Ecto neural progenitor cell (in vitro differentiated cells): Measurements from ENCODE around the gene LRRC8E.

Experiments used
- DNase-seq: peaks from one replicate; pipeline ENCODE4 v3.0.0-alpha.2; 2018; ENCODE audit warnings: low spot score

Gene LRRC8E

GRCh38 chr19:7868326-7868670, 20.0 kb upstream of the LRRC8E start:
- no peak for DNase-seq

DNA sequence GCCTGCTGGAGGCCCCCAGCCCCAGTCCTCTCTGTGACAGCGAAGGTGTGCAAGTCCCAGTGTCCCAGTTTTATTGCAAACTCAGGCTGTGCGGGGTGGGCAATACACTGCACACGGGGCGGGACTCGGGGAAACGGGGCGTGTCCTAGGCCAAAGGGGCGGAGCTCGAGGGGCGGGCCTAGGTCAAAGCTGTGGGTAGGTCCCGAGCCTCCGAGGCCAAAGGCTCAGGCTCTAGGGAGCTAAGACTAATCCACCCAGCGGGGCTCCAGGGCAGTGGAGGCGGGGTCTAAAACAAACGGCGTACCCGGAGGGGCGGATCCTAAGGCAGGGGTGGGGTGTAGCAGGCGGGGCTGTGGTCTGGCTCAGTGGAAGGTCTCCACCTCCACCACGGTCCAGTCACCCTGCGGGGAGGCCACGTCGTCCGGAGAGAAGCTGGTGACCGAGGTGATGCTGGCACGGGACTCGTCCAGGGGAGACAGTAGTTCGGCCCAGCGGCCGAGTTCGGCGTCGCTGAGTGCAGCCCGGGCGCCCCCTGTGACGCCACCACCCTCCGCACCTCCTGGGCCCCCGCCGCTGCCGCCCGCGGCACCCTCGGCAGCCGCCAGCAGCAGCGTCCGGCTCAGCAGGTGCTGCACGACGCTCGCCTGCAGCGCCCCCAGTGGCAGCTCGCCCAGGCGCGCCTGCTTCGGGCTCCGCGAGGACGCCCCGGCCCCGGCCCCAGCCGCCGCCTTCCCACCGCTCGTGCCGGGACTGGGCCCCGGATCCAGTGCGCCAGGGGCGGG, 19.4 kb upstream of the LRRC8E start:
- DNase-seq: peak; percentile 94

- DNase-seq: peak; percentile 91
Measured at GRCh38 chr19:7869453-7869909, 18.8 kb upstream of the LRRC8E start.

DNA sequence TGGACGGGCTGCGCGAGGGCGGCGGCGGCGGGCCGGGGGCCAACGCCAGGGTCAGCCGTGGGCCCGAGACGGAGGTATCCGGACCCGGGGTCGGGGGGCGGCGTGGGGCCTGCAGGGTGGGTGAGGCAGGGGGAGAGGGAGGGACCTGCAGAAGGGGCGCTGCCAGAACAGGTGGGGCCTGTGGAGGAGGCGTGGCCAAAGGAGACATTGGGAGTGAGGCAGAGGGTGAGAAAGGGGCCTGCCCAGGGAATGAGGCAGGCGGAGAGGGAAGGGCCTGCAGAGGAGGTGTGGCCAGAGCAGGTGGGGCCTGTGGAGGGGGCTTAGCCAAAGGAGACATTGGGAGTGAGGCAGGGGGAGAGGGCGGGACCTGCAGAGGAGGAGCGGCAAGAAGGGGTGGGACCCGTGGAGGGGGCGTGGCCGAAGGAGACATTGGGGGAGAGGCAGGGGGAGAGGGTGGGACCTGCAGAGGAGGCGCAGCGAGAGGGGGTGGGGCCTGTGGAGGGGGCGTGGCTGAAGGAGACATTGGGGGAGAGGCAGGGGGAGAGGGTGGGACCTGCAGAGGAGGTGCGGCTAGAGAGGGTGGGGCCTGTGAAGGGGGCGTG, 18.3 kb upstream of the LRRC8E start:
- peak; percentile 90 for DNase-seq

- DNase-seq: peak; percentile 92
Measured at GRCh38 chr19:7870571-7871436, 17.5 kb upstream of the LRRC8E start.

GRCh38 chr19:7871437-7872305, 16.6 kb upstream of the LRRC8E start:
- DNase-seq: peak; percentile 100

- no peak for DNase-seq
Measured at GRCh38 chr19:7872306-7873204, 15.8 kb upstream of the LRRC8E start.

DNA sequence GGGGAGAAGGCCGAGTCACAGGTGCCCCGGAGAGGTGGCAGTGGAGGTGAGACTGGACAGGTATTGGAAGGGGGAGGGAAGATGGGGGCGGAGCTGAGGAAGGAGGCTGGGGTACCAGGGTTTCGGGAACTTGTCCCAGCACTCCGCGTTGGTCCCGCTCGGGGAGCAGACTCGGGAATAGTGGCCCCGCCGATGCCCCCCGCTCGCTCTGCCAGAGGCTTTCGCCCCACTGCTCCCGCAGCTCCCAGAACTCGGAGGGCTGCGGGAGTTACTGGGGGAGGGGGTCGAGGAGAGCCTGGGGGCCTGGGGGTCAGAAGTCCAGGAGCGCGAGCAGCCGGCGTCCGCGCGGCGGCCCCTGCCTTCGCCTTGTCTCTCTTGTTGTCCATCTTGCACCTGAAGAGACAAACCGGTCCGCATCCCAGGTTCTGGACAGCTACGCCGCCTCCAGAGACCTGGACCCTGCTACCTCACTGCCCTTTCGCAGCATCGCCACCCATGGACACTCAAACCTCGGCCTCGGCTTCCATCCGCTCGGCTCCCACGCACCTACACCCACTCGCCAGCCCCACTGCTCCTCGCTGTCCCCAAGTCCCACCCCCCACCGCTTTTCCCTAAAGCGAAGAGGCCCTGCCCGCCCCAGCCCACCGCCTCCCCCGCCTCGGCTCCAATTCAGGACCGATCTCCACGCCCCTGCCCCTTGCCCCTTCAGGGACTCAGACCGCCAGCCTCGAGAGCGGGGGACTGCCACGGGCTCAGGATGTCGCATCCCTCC, 14.8 kb upstream of the LRRC8E start:
- no peak for DNase-seq

- peak; percentile 91 for DNase-seq
Measured at GRCh38 chr19:7874076-7874896, 14.0 kb upstream of the LRRC8E start, which contains the start of gene PRR36. Gene PRR36 (minus strand): TSS chr19:7874390. CDS start chr19:7873689, 701 bp downstream.

DNA sequence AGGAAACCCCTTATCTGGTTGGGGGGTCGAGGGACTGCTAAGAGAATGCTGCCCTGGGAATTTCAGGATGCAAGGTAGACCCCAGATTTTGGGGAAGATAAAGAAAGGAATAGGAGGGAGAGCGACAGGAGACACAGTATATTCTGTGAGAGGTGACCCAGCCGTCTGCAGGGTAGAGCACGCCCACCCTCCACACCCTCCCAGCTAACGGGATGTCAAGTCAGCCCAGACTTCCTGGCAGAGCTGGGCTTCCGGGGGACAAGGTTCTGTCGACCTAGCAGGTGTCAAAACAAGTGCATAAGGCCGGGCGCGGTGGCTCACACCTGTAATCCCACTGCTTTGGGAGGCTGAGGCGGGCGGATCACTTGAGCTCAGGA, 13.4 kb upstream of the LRRC8E start:
- DNase-seq: no peak

GRCh38 chr19:7877249-7877836, 11.0 kb upstream of the LRRC8E start:
- no peak for DNase-seq

DNA sequence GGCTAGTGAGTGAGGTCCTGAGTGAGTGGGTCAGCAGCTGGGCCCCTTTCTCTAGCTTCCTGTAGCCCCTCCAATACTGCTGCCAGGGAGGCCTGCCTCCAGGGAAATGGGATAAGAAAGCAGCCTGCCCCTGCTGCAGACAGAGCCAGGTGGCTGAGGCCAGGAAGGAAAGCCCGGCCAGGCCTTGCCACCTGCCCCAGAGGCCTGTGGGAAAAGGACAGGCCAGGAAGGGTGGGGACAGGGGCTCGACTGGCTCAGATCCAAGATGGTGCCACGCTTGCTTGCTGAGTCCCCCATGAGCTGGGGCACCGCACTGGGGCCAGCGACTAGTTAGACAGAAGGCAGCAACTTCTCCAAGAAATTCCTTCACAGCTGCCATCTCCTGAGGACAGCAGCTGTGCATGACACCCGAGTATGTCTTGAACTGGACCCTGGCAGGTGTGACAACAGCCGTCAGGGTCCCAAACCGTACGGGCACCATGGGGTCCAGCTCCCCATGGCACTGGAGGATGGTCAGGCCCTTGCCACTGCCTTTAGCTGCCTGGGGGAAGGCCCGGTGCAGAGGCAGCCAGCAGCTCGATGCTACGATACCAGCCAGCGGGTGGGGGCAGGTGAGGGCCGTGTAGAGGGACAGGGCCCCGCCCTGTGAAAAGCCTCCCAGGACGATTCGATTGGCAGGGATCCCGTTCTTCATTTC, 9.1 kb upstream of the LRRC8E start:
- DNase-seq: no peak

GRCh38 chr19:7879836-7880235, 8.5 kb upstream of the LRRC8E start:
- DNase-seq: no peak

GRCh38 chr19:7881910-7882309, 6.4 kb upstream of the LRRC8E start:
- DNase-seq: no peak

GRCh38 chr19:7883105-7883504, 5.2 kb upstream of the LRRC8E start:
- DNase-seq: no peak

DNA sequence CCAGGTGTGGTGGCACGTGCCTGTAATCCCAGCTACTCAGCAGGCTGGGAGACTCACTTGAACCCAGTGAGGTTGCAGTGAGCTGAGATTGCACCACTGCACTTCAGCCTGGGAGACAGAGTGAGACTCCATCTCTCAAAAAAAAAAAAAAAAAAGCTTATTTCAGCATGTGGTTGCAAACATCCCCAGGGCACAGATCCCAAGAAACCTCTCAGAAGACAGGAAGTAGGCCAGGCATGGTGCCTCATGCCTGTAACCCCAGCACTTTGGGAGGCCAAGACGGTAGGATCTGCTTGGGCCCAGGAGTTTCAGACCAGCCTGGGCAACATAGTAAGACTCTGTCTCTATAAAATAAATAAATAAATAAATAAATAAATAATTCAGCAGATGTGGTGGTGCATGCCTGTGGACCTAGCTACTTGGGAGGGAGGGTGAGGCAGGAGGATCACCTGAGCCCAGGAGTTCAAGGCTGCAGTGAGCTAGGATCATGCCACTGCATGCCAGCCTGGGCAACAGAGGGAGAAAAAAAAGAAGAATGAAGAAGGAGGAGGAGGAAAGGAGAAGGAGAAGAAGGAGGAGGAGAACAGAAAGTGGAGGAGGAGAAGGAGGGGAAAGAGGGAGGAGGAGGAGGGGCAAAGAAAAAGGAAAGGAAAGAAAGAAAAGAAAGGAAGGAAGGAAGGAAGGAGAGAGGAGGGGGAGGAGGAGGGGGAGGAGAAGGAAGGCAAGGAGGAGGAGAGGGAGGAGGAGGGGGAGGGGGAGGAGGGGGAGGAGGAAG, 4.3 kb upstream of the LRRC8E start:
- no peak for DNase-seq

GRCh38 chr19:7885818-7886217, 2.5 kb upstream of the LRRC8E start:
- DNase-seq: no peak
